Choroid plexus epithelial cell (primary cell): ENCODE measurements around the gene MYRIP.

Experiments
- DNase-seq: peaks from one replicate; pipeline ENCODE4 v3.0.0-alpha.2; 2010; ENCODE audit warnings: low read depth
- H3K4me3 ChIP-seq: 2 replicates; pipeline ENCODE4 v1.5.1; 2011; ENCODE audit warnings: low read depth, mild to moderate bottlenecking, control low read depth, low read length, moderate library complexity
- CTCF ChIP-seq: conservative IDR thresholded peaks from 2 replicates; pipeline ENCODE4 v1.5.1; 2011; ENCODE audit warnings: low read depth, mild to moderate bottlenecking, control low read depth, inconsistent platforms, low read length, moderate library complexity

MYRIP gene

GRCh38 chr3:39982665-39983357 lies 173.4 kb downstream of the MYRIP start:
- no peak for DNase-seq
- TF ChIP-seq CTCF, result no peak
- no peak overlapping the region for H3K4me3 ChIP-seq

- H3K4me3 ChIP-seq, result no peak overlapping the region
- TF ChIP-seq CTCF, result no peak
- no peak for DNase-seq
These were observed 180.3 kb downstream of the MYRIP start for GRCh38 chr3:39989746-39990145.

GRCh38 chr3:39990532-39990931 lies 181.1 kb downstream of the MYRIP start:
- H3K4me3 ChIP-seq, result no peak overlapping the region
- peak; percentile 62 for TF ChIP-seq CTCF
- DNase-seq, result peak; percentile 71

GRCh38 chr3:40008796-40009195 lies 199.4 kb downstream of the MYRIP start:
- no peak overlapping the region for H3K4me3 ChIP-seq
- no peak for TF ChIP-seq CTCF
- no peak for DNase-seq

GRCh38 chr3:40009991-40010390 lies 200.6 kb downstream of the MYRIP start:
- TF ChIP-seq CTCF, result no peak
- H3K4me3 ChIP-seq, result no peak overlapping the region
- no peak for DNase-seq

GRCh38 chr3:40012381-40012780 lies 203.0 kb downstream of the MYRIP start:
- DNase-seq, result no peak
- no peak for TF ChIP-seq CTCF
- H3K4me3 ChIP-seq, result no peak overlapping the region

GRCh38 chr3:40016391-40016790 lies 207.0 kb downstream of the MYRIP start:
- TF ChIP-seq CTCF, result no peak
- H3K4me3 ChIP-seq, result no peak overlapping the region
- no peak for DNase-seq
